Measurements from ENCODE around the gene KCNJ16.

GRCh38 chr17:70078549-70078948 lies 3.5 kb downstream of the KCNJ16 start:
- no peak for TF ChIP-seq CTCF (conservative IDR thresholded peaks at IDR 0.05)
- no peak for TF ChIP-seq ZFX (IDR thresholded peaks at IDR 0.05)
